ENCODE data around the gene RNF135.
A peak's percentile ranks its signal among the peaks of the same experiment; 100 is the strongest.
"Not testable (repeated sequence)": the region's sequence is repeated elsewhere in the genome, so short reads cannot be mapped to it uniquely, and the experiment has no call there.

Gene RNF135

DNA sequence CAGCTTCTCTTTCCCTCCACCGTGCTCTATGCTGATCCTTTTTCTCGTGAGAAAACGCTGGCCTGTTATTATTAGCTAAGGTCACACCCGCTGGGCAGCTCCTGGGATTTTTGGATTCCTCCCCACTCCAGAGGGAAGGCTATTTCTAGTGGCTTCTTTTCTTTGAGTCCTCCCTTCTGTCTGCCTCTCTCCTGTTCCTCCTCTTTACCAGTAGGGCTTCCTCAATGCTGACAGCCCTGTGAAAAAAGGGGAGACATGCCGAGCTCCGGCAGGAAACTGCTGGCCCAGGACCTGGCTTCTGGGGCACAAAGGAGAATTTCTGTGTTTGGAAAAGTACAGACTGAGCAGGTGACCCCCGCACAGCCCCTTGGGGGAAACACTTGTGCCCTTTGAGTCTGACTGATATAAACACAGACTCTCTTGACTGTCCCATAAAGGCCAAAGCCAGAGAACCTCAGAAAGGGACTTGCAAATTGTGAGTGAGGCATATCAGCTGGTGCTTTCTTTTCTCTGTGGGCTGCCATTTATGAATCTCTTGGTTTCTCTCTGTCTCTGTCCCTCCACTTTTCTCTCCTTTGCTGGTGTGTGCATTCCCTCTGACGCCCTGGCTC, 14.0 kb upstream of the RNF135 start:
- DNase-seq = no peak

DNA sequence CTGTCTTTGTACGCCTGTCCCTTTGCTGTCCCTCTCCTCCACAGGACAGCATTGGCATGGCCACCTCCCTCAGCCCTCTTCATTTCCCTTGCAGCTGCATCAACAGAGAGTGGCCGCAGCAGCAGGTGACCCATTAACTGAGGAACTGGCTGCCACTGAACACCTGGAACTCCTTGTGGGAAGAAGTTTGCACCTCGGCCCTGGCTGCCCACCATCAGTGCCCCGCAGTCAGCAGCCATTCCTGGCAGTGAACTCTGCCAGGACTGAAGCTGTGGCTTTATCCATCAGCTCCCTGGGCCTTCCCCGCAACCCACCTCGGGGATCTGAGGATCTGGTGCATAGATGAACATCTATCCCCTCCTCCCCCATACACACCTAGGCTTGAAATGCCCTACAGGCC, 13.1 kb upstream of the RNF135 start:
- DNase-seq = no peak

DNA sequence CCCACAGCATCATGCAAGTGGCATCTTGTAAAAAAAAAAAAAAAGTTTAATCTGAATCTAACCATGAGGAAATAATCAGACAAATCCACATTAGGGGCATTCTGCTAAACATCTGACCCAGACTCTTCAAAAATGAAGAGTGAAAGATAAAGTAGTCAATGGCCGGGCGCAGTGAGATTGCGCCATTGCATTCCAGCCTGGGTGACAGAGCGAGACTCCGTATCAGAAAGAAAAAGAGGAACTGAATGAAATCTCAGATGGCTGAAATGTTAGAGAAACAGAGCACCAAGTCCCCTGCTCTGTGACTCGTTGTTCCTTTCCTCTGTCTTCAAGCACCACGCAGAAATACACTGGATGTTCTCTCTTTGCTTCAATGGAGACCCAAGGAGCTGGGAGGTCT, 12.7 kb upstream of the RNF135 start:
- no peak for DNase-seq

DNA sequence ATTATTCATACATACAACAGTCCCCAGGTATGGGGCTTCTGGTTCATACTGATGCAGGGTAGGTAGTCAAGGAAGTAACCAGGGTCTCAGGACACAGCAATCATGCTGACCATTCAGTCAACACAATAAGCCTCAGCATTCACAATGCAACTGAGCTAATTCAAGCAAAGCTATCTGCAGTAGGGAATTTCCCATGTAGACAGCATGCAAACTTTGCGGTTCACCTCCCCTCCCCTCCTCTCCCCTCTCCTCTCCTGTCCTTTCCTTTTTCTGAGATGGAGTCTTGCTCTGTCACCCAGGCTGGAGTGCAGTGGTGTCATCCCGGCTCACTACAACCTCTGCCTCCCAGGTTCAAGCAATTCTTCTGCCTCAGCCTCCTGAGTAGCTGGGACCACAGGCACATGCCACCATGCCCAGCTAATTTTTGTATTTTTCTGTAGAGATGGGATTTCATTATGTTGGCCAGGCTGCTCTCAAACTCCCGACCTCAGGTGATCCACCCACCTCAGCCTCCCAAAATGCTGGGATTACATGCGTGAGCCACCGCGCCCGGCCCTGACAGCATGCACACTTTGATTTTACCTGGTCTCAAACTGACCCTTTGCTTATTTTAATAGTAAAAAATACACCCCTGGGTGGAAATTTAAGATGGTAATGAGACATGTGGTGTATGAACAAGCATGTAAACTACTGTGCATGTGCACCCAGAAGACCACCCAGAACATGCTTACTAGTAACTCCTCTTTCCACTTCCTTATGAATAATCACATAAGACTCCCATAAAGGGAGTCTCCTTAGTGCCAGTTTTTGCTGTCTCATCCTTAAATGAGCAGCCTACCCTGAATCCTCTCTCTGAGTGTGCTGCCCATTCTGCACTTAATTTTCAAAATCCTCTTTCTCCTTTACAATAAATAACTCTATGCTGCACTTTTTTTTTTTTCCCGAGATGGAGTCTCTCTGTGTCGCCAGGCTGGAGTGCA, 9.3 kb upstream of the RNF135 start:
- DNase-seq = no peak

DNA sequence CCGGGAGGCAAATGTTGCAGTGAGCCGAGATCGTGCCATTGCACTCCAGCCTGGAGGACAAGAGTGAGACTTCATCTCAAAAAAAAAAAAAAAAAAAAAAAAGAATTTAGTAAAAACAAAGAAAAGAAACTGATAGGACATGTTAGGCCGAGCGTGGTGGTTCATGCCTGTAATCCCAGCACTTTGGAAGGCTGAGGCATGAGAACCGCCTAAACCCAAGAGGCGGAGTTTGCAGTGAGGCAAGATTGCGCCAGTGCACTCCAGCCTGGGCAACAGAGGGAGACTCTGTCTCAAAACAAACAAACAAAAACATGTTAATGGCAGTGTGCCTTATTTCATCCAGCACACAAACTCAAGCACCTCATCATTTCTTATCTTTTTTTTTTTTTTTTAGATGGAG, 6.5 kb upstream of the RNF135 start:
- not testable (repeated sequence) for DNase-seq

DNA sequence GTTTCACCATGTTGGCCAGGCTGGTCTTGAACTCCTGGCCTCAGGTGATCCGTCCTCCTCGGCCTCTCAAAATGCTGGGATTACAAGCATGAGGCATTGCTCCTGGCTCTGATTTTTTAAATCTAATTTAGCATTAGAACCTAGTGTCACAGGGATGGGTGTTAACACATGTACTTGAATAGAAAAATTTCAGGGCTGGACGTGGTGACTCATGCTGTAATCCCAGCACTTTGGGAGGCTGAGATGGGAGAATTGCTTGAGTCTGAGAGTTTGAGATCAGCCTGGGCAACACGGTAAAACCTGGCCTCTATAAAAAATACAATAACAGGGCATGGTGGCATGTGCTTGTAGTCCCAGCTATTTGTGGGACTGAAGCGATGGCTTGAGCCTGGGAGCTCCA, 6.0 kb upstream of the RNF135 start:
- DNase-seq = no peak

DNA sequence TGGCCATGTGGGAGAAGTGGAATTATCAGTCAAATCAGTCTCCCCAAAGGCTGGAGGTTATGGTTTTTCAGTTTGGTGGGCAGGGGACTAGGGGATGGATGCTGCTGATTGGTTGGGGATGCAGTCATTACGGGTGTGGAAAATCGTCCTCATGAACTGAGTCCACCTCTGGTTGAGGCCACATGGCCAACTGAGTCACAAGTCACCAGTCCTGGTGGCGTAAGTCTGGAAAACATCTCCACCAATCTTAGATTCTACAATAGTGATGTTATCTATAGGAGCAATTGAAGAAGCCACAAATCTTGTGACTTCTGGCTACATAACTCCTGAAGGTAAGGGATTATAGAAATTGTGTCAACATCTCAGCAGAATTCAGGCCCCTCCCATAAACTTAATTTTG, 5.2 kb upstream of the RNF135 start:
- no peak for DNase-seq

DNA sequence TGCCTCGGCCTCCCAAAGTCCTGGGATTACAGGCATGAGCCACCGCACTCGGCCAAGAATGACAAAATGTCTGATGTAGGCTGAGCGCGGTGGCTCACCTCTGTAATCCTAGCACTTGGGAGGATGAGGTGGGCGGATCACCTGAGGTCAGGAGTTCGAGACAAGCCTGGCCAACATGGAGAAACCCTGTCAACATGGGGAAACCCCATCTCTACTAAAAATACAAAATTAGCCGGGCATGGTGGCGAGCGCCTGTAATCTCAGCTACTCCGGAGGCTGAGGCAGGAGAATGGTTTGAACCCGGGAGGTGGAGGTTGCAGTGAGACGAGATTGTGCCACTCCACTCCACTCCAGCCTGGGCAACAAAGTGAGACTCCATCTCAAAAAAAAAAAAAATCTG, 2.9 kb upstream of the RNF135 start:
- not testable (repeated sequence) for DNase-seq

DNA sequence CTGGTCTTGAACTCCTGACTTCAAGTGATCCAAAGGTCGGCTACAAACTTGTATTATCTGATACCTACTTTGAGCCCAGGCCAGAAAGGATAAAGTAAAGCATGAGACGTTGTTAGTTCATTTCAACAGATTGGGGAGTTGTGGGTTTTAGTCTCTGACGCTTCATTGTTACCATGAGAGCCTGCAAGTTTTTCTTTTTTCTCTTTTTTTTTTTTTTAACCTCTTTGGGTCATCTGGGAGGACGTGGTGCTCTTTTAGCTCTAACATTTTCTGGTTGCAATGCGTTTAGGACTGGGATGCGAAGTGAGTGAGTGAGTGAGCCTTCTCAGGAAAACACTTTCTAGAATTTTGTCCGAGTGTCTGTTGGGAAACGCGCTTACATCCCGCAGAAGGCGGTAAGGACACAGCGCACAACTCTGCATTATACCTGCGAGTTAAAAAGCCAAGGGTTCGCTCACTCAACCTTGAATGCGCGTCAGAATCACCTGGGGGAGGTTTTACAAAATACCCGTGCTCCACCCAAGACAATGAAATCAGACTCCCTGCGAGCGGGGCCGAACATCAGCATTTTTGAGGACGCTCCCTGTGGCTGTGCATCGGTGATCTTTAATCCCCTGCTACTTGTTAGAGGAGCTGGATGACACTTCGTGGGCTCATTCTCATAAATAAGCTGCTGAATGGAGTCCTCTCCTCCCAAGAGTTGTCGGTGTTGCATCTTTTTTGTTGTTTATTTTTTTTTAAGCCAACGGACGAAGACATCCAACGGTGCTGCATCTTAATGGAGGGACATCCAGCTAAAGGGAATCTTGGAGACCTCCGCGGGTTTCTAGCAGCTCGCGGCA, 629 bp upstream of the RNF135 start:
- peak in 1 of 4 experiments; percentile 16 for DNase-seq

DNA sequence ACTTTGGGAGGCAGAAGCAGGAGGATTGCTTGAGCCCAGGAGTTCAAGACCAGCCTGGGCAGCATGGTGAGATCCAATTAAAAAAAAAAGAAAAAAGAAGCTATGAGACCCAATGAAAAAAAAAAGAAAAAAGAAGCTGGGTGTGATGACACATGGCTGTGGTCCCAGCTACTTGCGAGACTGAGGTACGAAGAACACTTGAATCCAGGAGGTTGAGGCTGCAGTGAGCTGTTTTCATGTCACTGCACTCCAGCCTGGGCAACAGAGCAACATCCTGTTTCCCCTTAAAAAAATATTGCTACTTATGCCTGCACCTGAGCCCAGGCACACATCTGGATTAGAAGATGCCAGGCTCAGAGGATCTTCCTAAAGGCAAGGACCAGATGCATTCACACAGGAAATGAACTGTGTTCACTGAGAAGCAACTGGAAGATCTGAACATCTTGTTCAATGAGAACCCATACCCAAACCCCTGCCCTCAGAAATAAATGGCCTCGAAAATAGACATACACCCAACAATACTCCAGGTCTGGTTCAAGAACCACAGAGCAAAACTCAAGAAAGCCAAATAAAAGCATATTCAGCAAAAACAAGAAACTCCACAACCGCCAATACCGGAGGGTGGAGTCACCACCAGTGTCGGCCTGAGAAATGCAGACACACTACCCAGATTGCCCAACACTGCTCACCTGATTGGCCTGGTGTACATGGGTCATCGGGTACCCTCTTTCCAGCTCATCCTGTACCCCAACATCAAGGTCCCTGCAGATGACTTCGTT, 4.4 kb downstream of the RNF135 start:
- no peak for DNase-seq

DNA sequence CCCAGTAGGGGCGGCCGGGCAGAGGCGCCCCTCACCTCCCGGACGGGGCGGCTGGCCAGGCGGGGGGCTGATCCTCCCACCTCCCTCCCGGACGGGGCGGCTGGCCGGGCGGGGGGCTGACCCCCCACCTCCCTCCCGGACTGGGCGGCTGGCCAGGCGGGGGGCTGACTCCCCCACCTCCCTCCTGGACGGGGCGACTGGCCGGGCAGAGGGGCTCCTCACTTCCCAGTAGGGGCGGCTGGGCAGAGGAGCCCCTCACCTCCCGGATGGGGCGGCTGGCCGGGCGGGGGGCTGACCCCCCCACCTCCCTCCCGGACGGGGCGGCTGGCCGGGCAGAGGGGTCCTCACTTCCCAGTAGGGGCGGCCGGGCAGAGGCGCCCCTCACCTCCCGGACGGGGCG, 9.1 kb downstream of the RNF135 start:
- DNase-seq = not testable (repeated sequence)

DNA sequence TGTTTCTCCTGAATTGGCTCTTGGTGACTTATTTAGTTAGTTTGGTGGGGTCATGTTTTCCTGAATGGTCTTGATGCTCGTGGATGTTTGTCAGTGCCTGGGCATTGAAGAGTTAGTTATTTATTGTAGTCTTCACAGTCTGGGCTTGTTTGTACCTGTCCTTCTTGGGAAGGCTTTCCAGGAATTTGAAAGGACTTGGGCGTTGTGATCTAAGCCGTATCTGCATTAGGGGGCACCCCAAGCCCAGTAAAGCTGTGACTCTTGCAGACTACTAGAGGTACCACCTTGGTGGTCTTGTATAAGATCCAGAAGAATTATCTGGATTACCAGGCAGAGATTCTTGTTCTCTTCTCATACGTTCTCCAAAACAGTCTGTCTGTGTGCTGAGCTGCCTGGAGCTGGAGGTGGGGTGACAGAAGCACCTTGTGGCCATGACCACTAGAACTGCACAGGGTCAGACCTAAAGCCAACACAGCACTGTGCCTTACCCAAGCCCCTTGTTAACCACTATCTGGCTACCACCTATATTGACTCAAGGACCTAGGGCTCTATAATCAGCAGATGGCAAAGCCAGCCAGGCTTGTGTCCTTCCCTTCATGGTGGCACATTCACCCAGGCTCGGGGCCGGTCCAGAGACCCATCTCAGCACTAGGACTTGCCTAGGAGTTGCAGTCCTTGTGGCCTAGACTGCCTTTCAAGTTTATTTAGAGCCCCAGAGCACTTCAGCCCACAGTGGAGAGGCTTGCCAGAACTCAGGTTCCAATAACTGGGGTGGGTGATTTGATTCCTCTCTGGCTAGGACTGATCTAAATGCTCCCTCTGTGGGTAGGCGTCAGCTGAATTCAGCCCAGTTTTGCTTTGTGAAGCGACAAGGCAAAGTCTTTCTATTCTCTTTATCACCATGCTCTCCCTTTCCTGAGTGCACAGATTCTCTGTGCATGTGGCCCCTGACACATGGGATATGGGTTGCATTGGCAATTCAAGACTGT, 11.0 kb downstream of the RNF135 start:
- no peak for DNase-seq

DNA sequence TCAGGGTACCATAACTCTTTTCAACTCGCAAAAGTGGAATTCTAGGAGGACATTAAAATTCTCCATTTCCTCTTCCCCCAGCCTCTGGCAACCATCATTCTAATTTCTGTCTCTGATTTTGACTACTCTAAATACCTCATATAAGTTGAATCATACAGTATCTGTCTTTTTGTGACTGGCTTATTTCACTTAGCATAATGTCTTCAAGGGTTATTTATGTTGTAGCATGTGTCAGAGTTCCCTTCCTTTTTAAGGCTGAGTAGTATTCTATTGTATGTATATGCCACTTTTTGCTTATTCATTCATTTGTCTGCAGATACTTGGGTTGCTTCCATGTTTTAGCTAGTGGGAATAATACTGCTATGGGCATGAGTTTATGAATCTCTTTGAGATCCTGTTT, 12.0 kb downstream of the RNF135 start:
- no peak for DNase-seq

DNA sequence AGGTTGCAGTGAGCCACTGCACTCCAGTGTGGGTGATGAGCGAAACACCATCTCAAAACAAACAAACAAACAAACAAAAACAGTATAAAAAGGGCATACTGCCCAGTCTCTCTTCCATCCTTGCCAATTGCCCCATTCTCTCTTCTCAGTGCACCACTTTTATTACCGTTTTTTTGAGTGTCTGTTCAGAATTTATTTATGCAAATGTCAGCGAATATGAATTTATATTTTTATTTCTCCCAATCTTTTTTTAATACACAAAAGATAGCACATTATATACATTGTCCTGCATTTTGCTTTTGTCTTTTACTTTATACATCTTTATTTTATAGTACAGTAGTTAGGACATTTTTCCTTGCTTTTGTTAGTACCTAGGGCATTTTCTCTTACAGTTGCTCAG, 19.6 kb downstream of the RNF135 start:
- DNase-seq = no peak

DNA sequence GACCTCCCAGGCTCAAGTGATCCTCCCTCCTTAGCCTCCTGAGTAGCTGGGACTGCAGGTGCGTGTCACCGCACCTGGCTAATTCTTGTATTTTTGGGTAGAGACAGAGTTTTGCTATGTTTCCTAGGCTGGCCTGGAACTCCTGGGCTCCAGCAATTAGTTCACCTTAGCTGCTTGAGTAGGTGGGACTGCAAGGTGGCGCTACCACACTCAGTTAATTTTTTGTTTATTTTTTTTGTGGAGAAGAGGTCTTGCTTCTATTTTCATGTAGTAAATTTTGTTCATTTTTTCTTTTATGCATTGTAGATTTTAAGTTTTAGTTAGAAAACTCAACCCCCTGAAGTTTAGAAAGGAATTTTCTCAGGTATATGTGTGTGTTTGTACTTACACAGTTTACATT, 21.7 kb downstream of the RNF135 start:
- DNase-seq = no peak

DNA sequence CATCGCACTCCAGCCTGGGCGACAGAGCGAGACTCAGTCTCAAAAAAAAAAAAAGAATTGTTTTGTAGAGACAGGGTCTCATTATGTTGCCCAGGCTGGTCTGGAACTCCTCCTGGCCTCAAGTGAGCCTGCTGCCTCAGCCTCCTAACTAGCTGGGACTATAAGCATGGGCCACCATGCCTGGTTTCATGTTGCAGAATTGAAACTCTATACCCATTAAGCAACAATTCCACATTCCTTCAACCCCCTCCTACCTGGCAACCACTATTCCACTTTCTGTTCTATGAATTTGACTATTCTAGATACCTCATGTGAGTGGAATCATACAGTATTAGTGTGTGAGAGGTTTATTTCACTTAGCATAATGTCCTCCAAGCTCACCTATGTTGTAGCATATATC, 24.5 kb downstream of the RNF135 start:
- no peak for DNase-seq

DNA sequence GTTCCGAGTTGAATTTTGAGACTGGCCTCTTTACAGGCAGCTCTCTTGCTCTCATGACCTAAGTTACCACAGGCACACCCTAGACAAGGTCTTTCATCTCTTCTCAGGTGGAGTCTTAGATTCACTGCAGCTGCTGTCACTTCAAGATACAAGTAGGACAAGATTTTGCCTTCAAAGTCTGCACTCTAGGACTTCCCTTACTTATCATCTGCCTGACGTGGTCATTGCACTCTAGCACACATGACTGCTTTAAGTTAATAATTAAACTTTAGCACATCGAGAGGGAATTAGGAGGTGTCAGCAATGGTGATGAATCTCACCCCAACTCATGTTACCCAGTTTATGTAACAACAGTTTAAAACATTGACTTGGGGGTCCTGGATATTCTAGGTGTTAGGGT, 25.6 kb downstream of the RNF135 start:
- DNase-seq = no peak

DNA sequence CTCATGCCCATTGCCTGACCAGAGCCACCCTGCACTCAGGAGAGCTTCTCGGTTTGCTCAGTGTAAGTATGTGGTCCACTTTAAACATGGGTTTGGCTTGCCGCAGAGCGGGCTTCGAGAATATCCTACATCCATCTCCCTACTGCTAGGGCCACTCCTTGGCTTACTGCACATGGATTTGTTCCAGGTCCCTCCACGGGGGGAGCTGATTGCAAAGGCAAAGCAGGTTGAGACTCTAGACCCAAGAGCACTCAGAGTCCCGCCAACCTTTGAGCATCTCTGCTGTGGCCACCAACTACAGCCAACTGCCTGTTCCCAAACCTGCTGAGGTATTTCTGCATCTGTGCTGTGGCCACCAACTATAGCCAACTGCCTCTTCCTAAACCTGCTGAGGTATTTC, 26.4 kb downstream of the RNF135 start:
- DNase-seq = no peak

DNA sequence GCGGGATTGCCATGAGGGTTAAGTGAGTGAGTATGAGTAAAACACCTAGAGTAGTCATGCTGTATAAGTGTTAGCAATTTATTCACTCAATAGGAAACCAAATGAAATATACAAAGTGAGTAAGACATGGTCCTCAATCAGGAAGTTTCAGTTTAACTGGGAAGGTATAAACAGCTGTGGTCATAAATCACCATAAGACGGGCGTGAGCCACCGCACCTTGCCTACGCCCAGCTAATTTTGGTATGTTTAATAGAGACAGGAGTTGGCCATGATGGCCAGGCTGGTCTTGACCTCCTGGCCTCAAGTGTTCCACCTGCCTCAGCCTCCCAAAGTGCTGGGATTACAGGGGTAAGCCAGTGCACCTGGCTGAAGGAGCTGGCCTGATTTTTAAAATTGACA, 27.0 kb downstream of the RNF135 start:
- no peak for DNase-seq

DNA sequence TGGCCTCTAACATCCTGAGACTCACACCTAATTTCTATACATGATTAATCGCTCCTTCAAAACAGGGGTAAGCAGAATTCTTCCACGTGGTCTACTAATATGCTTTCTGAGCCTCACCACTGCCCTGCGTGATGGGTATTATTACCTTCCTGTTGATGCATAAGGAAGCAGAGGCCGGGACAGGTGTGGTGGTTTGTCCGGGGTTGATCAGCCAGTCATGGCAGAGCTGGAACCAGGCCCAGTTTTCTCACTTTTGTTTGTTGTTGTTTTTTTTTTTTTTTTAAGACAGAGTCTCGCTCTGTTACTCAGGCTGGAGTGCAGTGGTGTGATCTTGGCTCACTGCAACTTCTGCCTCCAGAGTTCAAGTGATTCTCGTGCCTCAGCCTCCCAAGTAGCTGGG, 31.2 kb downstream of the RNF135 start:
- DNase-seq = no peak

DNA sequence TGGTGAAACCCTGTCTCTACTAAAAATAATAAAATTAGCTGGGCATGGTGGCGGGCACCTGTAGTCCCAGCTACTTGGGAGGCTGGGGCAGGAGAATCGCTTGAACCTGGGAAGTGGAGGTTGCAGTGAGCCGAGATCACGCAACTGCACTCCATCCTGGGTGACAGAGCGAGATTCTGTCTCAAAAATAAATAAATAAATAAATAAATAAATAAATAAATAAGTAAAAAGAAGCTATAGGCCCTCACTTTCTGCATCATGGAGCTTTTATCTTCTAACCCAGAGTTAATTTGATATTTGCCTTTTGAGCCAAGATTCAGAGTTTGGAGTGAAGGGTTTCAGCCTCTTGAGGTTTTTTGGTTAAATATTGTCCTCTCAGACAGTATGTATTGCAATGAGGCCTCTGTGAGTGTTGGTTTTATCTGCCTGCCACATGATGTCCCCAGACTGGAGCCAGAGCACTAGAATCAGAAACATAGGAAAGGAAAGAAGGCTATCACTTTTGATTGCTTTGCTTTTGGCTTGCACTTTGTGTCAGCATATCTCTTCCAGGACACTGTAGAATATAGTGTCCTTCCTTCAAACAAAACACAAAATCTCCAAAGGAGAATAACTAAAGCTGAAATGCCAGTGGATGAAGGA, 32.5 kb downstream of the RNF135 start:
- no peak for DNase-seq
